ENCODE measurements around the gene KLHL4. TPM values are rescaled to one million over a fixed set of nuclear protein-coding genes. Genes with fewer than 3 reads are reported as not detected.

The KLHL4 gene
- total and polyA plus RNA-seq, 2 of the 8 experiments (the other 6 are each of a cell fraction or from before 2014, with no cell fraction given), result 8.8 to 16.0 TPM

GRCh38 chrX:87664381-87664780 lies 146.8 kb downstream of the KLHL4 start:
- WGBS, 2 experiments (ENCODE audit: extremely low coverage in 1 of 2, insufficient coverage in 1 of 2, insufficient read length in 1 of 2, insufficient replicate concordance in 2 of 2, low coverage in 1 of 2, low lambda C conversion rate in 2 of 2, missing lambda C conversion rate in 1 of 2), result 5% methylated on average over 2 of the region's 2 CpGs; no CpG with 5 or more reads in 1 of the 2 experiments
- H3K27me3 ChIP-seq (replicated peaks in 1 of 4; ENCODE audit: control insufficient read depth in 3 of 4, extremely low read depth in 1 of 4, insufficient read depth in 3 of 4, low read length in 3 of 4), result no peaks in the 10 kb centered on the region
- ChIA-PET POLR2A (ENCODE audit: partially characterized antibody) (interaction anchor here (0.9 kb wide), 1 partner anchor 81 kb away, joined by 3 read pairs; no protein-coding TSS in a partner anchor), CTCF (ENCODE audit: partially characterized antibody) (interaction anchor here (0.6 to 1.0 kb wide), 2 partner anchors 12 to 280 kb away, joined by 3 read pairs; no protein-coding TSS in a partner anchor)
- no peaks in the 10 kb centered on the region for H4K20me1 ChIP-seq (replicated peaks in 1 of 2; ENCODE audit: control insufficient read depth in 1 of 2, insufficient read depth in 2 of 2, low read length in 2 of 2)
- no peak overlapping the region for H2BK15ac ChIP-seq (ENCODE audit: low read length)
- no peak overlapping the region for H3K14ac ChIP-seq (ENCODE audit: insufficient read length)
- no peak overlapping the region for H2BK12ac ChIP-seq (ENCODE audit: low read depth, low read length)
- H3K23me2 ChIP-seq (ENCODE audit: low read depth, low read length), result no peaks in the 10 kb centered on the region
- H2BK5ac ChIP-seq (ENCODE audit: low read depth, low read length), result no peak overlapping the region
- H3K4me3 ChIP-seq (ENCODE audit: extremely low read depth in 1 of 4, insufficient read depth in 2 of 4, low read depth in 3 of 4, low read length in 4 of 4), result no peak overlapping the region
- no peak overlapping the region for H4K91ac ChIP-seq (replicated peaks; ENCODE audit: insufficient read length, low read length)
- H3K9me3 ChIP-seq (ENCODE audit: insufficient read depth in 2 of 2, low read depth in 1 of 2, low read length in 1 of 2), result no peaks in the 10 kb centered on the region
- no peak overlapping the region for H3K4me2 ChIP-seq (ENCODE audit: insufficient read depth in 1 of 2, low read depth in 2 of 2, low read length in 2 of 2)
- H3K56ac ChIP-seq (replicated peaks; ENCODE audit: insufficient read length, low read depth, low read length), result no peak overlapping the region
- H3K4me1 ChIP-seq (replicated peaks in 1 of 4; ENCODE audit: control insufficient read depth in 3 of 4, insufficient read depth in 4 of 4, low read length in 3 of 4), result no peaks in the 10 kb centered on the region
- no peak overlapping the region for H2AK5ac ChIP-seq (ENCODE audit: low read depth, low read length)
- no peak overlapping the region for H2BK120ac ChIP-seq (replicated peaks; ENCODE audit: low read depth, low read length)
- TF ChIP-seq TEAD4 (IDR thresholded peaks at IDR 0.05; ENCODE audit: low read depth, low read length), result no peak
- peak; percentile 50 to 58 for TF ChIP-seq RAD21 (IDR thresholded peaks at IDR 0.05 in 1 of 2, conservative IDR thresholded peaks at IDR 0.05 in 1 of 2; ENCODE audit: low read depth in 2 of 2, low read length in 2 of 2)
- TF ChIP-seq CTCF (IDR thresholded peaks at IDR 0.05; ENCODE audit: control extremely low read depth in 1 of 3, insufficient read depth in 1 of 3, low read depth in 1 of 3, low read length in 3 of 3), result peak in 1 of 3 experiments; percentile 12; a peak in 2 of 4 replicates
- TF ChIP-seq USF2 (IDR thresholded peaks at IDR 0.05; ENCODE audit: low read length), result no peak
- TF ChIP-seq ATF2 (IDR thresholded peaks at IDR 0.05; ENCODE audit: low read length), result no peak
- H3K36me3 ChIP-seq (ENCODE audit: control insufficient read depth in 2 of 4, insufficient read depth in 4 of 4, low read length in 3 of 4), result no peaks in the 10 kb centered on the region
- no peak overlapping the region for H4K5ac ChIP-seq (ENCODE audit: insufficient read length, low read depth, low read length)
- H2BK20ac ChIP-seq (ENCODE audit: low read length), result no peak overlapping the region
- H3K27ac ChIP-seq (ENCODE audit: low read depth, low read length), result no peak overlapping the region
- no peak for DNase-seq (ENCODE audit: low read depth in 1 of 2, low spot score in 2 of 2)
- no peak overlapping the region for H2AFZ ChIP-seq (ENCODE audit: low read length)
- no peak overlapping the region for H3K9ac ChIP-seq (replicated peaks in 1 of 4; ENCODE audit: extremely low read depth in 1 of 4, low read depth in 3 of 4, low read length in 3 of 4)
- H4K8ac ChIP-seq (ENCODE audit: extremely low read depth, insufficient read depth, low read length), result no peak overlapping the region
- no peak for FAIRE-seq
- H3K79me2 ChIP-seq (ENCODE audit: control insufficient read depth in 1 of 2, insufficient read depth in 2 of 2, low read length in 2 of 2), result no peaks in the 10 kb centered on the region; a peak in 1 of 4 replicates
- no peak overlapping the region for H3K23ac ChIP-seq (ENCODE audit: insufficient read length)
- H3K18ac ChIP-seq (ENCODE audit: extremely low read depth, low read length), result no peak overlapping the region
- no peaks in the 10 kb centered on the region for H3K79me1 ChIP-seq (ENCODE audit: low read depth, low read length)
- no peak overlapping the region for H3K4ac ChIP-seq (replicated peaks; ENCODE audit: insufficient read length, low read depth, low read length)
